Activated B cell treated with CpG ODN at 0.5 μM for 24 hours (primary cell): Measurements from ENCODE around the gene MUCL1. TPM values are rescaled to one million over a fixed set of nuclear protein-coding genes. Genes with fewer than 3 reads are reported as not detected.
"Not testable (repeated sequence)": the region's sequence is repeated elsewhere in the genome, so short reads cannot be mapped to it uniquely, and the experiment has no call there.

Experiments
- ATAC-seq: fragments of 200-7000 bp; cut with Tn5 transposase; one replicate; pipeline ENCODE4 v1.10.0; 2021; ENCODE audit warnings: low read depth, mild to moderate bottlenecking, moderate library complexity
- CTCF ChIA-PET: fragments of 350-600 bp; sonication (Branson Sonifier 250); formaldehyde crosslinking; loops from one replicate; lab custom pipeline; 2021; ENCODE audit warnings: antibody characterized with exemption; lab: Charles Lee
- POLR2A ChIA-PET: fragments of 350-600 bp; sonication (Branson Sonifier 250); formaldehyde crosslinking; loops from one replicate; lab custom pipeline; 2021; ENCODE audit warnings: antibody characterized with exemption; lab: Charles Lee
- DNase-seq: peaks from one replicate; pipeline ENCODE4 v3.0.0; 2022
- H3K27ac Mint-ChIP-seq: one replicate; pipeline ENCODE4 v1.8.0; 2020; ENCODE audit warnings: mixed read lengths
- H3K27me3 Mint-ChIP-seq: one replicate; pipeline ENCODE4 v1.8.0; 2021; ENCODE audit warnings: mixed read lengths
- H3K36me3 Mint-ChIP-seq: one replicate; pipeline ENCODE4 v1.8.0; 2021; ENCODE audit warnings: low read depth, mixed read lengths
- H3K4me1 Mint-ChIP-seq: one replicate; pipeline ENCODE4 v1.8.0; 2021; ENCODE audit warnings: mixed read lengths
- H3K4me3 Mint-ChIP-seq: one replicate; pipeline ENCODE4 v1.8.0; 2020; ENCODE audit warnings: mild to moderate bottlenecking, mixed read lengths
- H3K9me3 Mint-ChIP-seq: one replicate; pipeline ENCODE4 v1.8.0; 2020; ENCODE audit warnings: mixed read lengths
- intact Hi-C: fragments of 100-400 bp; cut with micrococcal nuclease; formaldehyde crosslinking; loops from one replicate; pipeline ENCODE4 v1.15.1; 2024
- total RNA-seq: library from RNA; stranded (reverse); gene quantifications from 2 replicates; pipeline ENCODE4 v1.2.3, GENCODE V29; 2022
- TF ChIP-seq, protein P1 (sequence below): fragments of 200-600 bp; IDR thresholded peaks from one replicate; pipeline ENCODE4 v1.8.0; 2022; ENCODE audit warnings: antibody characterized with exemption, mild to moderate bottlenecking

Gene MUCL1
- total RNA-seq, 1 donor from 2014 or later: not detected

DNA sequence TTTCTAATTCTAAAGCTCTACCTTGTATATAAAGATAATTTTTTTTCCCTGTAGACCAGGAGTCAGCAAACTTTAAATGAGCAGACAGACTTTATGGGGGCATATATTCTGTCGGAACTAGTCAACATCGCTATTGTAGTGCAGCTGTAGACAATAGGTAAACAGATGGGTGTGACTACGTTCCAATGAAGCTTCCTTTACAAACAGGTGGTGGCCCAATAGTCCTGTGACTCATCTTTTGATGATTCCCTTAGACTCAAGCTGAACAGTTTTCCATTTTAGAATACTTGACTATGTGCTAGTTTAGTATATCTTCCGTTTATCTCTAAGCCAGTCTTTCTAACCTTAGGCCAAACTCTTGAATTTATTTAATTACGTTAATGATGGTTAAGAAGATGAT, 16.3 kb downstream of the MUCL1 start:
- Mint-ChIP-seq H3K27ac (no peak overlapping the region), H3K9me3 (no peaks in the 10 kb centered on the region), H3K27me3 (peaks cover 23% of the 10 kb centered on the region), H3K36me3 (no peaks in the 10 kb centered on the region), H3K4me1 (no peaks in the 10 kb centered on the region), H3K4me3 (no peak overlapping the region)
- intact Hi-C loops: no loop called here
- DNase-seq: no peak
- ChIA-PET POLR2A (no interaction called here), CTCF (no interaction called here)
- TF ChIP-seq, protein P1, sequence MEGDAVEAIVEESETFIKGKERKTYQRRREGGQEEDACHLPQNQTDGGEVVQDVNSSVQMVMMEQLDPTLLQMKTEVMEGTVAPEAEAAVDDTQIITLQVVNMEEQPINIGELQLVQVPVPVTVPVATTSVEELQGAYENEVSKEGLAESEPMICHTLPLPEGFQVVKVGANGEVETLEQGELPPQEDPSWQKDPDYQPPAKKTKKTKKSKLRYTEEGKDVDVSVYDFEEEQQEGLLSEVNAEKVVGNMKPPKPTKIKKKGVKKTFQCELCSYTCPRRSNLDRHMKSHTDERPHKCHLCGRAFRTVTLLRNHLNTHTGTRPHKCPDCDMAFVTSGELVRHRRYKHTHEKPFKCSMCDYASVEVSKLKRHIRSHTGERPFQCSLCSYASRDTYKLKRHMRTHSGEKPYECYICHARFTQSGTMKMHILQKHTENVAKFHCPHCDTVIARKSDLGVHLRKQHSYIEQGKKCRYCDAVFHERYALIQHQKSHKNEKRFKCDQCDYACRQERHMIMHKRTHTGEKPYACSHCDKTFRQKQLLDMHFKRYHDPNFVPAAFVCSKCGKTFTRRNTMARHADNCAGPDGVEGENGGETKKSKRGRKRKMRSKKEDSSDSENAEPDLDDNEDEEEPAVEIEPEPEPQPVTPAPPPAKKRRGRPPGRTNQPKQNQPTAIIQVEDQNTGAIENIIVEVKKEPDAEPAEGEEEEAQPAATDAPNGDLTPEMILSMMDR: no peak
- no peak for ATAC-seq

DNA sequence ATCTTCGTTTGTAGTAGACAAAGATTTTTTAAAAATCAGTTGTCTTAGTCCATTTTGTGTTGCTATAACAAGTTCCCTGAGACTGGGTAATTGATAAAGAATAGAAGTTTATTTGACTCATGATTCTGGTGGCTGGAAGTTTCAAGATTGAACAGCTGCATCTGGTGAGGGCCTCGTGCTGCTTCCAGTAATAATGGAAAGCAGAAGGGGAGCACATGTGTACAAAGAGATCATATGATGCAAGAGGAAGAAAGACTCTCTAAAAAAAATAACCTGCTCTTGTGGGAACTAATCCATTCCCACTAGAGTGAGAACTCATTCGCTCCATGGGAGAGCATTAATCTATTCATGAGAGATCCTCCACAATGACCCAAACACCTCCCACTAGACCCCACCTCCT, 24.8 kb downstream of the MUCL1 start:
- DNase-seq: no peak
- Mint-ChIP-seq H3K4me3 (no peak overlapping the region), H3K36me3 (no peaks in the 10 kb centered on the region), H3K27me3 (peaks cover 8% of the 10 kb centered on the region), H3K4me1 (no peaks in the 10 kb centered on the region), H3K27ac (no peak overlapping the region), H3K9me3 (no peaks in the 10 kb centered on the region)
- CTCF ChIA-PET: no interaction called here
- TF ChIP-seq, protein P1: no peak
- ATAC-seq: no peak
- intact Hi-C loops: no loop called here
- POLR2A ChIA-PET: no interaction called here

DNA sequence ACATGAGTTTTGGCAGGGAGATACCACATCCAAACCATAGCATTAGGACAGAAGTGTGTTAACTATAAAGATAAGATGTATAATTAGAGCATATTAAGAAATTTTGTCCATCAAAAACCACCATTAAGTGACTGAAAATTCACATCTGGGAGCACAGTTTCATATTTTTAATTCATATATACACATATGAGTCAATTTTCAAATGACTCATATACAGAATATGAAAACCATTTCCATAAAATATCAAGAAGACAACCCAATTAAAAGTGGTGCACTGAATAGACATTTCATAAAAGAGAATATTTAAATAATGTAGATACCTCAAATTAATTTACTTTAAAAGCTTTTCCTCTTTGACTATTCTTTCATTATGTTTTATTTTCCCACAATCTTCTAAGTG, 25.3 kb downstream of the MUCL1 start:
- Mint-ChIP-seq H3K9me3 (no peaks in the 10 kb centered on the region), H3K27me3 (peaks cover 8% of the 10 kb centered on the region), H3K27ac (no peak overlapping the region), H3K36me3 (no peaks in the 10 kb centered on the region), H3K4me1 (no peaks in the 10 kb centered on the region), H3K4me3 (no peak overlapping the region)
- ChIA-PET CTCF (no interaction called here), POLR2A (interaction anchor here (0.7 kb wide), 1 partner anchor 32 kb away, joined by 5 read pairs; no protein-coding TSS in a partner anchor)
- TF ChIP-seq, protein P1: no peak
- DNase-seq (no peak), ATAC-seq (no peak)
- intact Hi-C loops: no loop called here

DNA sequence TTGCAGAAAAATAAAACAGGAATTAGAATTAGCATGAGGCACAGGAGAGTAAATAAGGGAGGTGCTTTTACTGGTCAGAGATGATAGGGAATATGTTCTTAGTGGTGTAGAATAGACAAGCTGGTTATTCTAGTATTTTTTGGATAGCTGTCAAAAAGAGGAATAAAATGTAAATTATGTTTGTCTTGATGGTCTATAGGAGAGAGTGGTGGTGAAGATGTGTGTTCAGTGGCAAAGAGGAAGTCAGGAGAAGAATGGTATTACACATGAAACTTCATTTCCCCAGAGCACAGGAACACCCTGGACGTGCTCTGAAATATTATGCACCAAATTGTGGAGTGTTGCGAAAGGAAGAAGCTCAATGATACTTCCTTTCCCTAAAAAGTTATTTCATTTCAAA, 27.8 kb downstream of the MUCL1 start:
- CTCF ChIA-PET: no interaction called here
- no peaks in the 10 kb centered on the region for H3K4me1 Mint-ChIP-seq
- POLR2A ChIA-PET: no interaction called here
- H3K9me3 Mint-ChIP-seq: no peaks in the 10 kb centered on the region
- no peak overlapping the region for H3K27ac Mint-ChIP-seq
- DNase-seq (no peak), ATAC-seq (no peak)
- intact Hi-C loops: no loop called here
- TF ChIP-seq, protein P1: no peak
- H3K27me3 Mint-ChIP-seq: peaks cover 3% of the 10 kb centered on the region
- H3K4me3 Mint-ChIP-seq: no peak overlapping the region
- H3K36me3 Mint-ChIP-seq: no peaks in the 10 kb centered on the region

DNA sequence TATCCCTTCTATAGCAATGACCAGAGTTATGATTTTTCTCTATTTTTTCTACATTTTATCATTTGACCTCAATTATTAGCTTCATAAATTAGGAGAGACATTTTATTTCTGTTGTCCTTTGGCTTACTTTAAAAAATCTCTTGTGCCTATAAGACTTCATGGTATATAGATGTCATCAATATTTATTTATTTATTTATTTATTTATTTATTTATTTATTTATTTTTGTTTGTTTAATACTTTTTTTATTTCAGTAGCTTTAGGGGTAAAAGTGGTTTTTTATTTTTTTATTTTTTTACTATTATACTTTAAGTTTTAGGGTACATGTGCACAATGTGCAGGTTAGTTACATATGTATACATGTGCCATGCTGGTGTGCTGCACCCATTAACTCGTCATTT, 28.3 kb downstream of the MUCL1 start:
- H3K9me3 Mint-ChIP-seq, intact Hi-C loops, POLR2A ChIA-PET, H3K36me3 Mint-ChIP-seq, H3K27me3 Mint-ChIP-seq, H3K4me1 Mint-ChIP-seq, ATAC-seq, H3K27ac Mint-ChIP-seq, CTCF ChIA-PET, DNase-seq, H3K4me3 Mint-ChIP-seq: not testable (repeated sequence)

DNA sequence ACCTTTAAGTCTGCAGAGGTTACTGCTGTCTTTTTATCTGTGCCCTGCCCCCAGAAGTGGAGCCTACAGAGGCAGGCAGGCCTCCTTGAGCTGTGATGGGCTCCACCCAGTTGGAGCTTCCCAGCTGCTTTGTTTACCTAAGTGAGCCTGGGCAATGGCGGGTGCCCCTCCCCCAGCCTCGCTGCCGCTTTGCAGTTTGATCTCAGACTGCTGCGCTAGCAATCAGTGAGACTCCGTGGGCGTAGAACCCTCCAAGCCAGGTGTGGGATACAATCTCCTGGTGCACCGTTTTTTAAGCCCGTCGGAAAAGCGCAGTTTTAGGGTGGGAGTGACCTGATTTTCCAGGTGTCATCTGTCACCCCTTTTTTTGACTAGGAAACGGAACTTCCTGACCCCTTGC, 34.1 kb downstream of the MUCL1 start:
- H3K4me3 Mint-ChIP-seq, H3K27ac Mint-ChIP-seq, H3K4me1 Mint-ChIP-seq, POLR2A ChIA-PET, H3K36me3 Mint-ChIP-seq, ATAC-seq, CTCF ChIA-PET, intact Hi-C loops, DNase-seq, H3K9me3 Mint-ChIP-seq: not testable (repeated sequence)
- peaks cover 13% of the 10 kb centered on the region for H3K27me3 Mint-ChIP-seq
